ENCODE measurements around the gene SEMA6B. TPM values are rescaled to one million over a fixed set of nuclear protein-coding genes. Genes with fewer than 3 reads are reported as not detected.
A peak's percentile ranks its signal among the peaks of the same experiment; 100 is the strongest.

The SEMA6B gene
- total and polyA plus RNA-seq, 2 of the 8 experiments (the other 6 are each of a cell fraction or from before 2014, with no cell fraction given), result 31.3 to 54.4 TPM

DNA sequence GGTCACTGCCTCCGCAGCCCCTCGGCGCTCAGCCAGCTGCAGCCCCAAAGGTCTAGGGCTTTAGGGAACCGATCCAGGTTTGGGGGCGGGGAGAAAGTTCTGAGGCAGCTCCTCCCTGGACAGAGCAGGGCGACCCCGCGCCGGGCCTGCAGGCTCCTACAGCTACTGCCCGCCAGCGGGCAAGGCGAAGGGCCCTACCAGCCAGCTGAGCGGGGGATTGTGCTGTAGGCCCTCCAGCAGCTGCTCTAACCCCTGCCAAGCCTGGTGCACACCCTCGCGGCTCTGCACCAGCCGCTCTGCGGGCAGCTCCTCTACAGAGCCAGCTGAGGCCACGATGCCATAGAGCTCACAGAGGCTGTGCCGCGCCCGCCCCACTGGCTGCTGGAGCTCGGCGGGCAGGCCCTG is 55.2 kb downstream of the SEMA6B start:
- Histone ChIP-seq H3K27ac (ENCODE audit: low read depth, low read length) (no peak overlapping the region), H3K4me3 (ENCODE audit: extremely low read depth in 1 of 4, insufficient read depth in 2 of 4, low read depth in 3 of 4, low read length in 4 of 4) (no peak overlapping the region), H3K23ac (ENCODE audit: insufficient read length) (no peak overlapping the region), H3K4ac (replicated peaks; ENCODE audit: insufficient read length, low read depth, low read length) (no peak overlapping the region), H3K9me3 (ENCODE audit: insufficient read depth in 2 of 2, low read depth in 1 of 2, low read length in 1 of 2) (no peaks in the 10 kb centered on the region), H3K79me2 (ENCODE audit: control insufficient read depth in 1 of 2, insufficient read depth in 2 of 2, low read length in 2 of 2) (no peaks in the 10 kb centered on the region), H2AK5ac (ENCODE audit: low read depth, low read length) (no peak overlapping the region), H4K20me1 (replicated peaks in 1 of 2; ENCODE audit: control insufficient read depth in 1 of 2, insufficient read depth in 2 of 2, low read length in 2 of 2) (peaks cover 14 to 30% of the 10 kb centered on the region in 2 experiments), H2BK120ac (replicated peaks; ENCODE audit: low read depth, low read length) (no peak overlapping the region), H2BK15ac (ENCODE audit: low read length) (no peak overlapping the region), H4K5ac (ENCODE audit: insufficient read length, low read depth, low read length) (no peak overlapping the region), H2BK12ac (ENCODE audit: low read depth, low read length) (no peak overlapping the region), H3K56ac (replicated peaks; ENCODE audit: insufficient read length, low read depth, low read length) (no peak overlapping the region), H3K14ac (ENCODE audit: insufficient read length) (no peak overlapping the region), H2BK20ac (ENCODE audit: low read length) (no peak overlapping the region), H2BK5ac (ENCODE audit: low read depth, low read length) (no peak overlapping the region), H3K9ac (replicated peaks in 1 of 4; ENCODE audit: extremely low read depth in 1 of 4, low read depth in 3 of 4, low read length in 3 of 4) (no peak overlapping the region), H3K27me3 (replicated peaks in 1 of 4; ENCODE audit: control insufficient read depth in 3 of 4, extremely low read depth in 1 of 4, insufficient read depth in 3 of 4, low read length in 3 of 4) (peaks cover 0 to 7% (median 7%) of the 10 kb centered on the region in 4 experiments; a peak in 3 of 7 replicates), H3K36me3 (ENCODE audit: control insufficient read depth in 2 of 4, insufficient read depth in 4 of 4, low read length in 3 of 4) (peaks cover 3 to 42% (median 9%) of the 10 kb centered on the region in 4 experiments; a peak in 5 of 8 replicates), H2AFZ (ENCODE audit: low read length) (no peak overlapping the region), H4K91ac (replicated peaks; ENCODE audit: insufficient read length, low read length) (no peak overlapping the region), H3K23me2 (ENCODE audit: low read depth, low read length) (no peaks in the 10 kb centered on the region), H4K8ac (ENCODE audit: extremely low read depth, insufficient read depth, low read length) (no peak overlapping the region), H3K4me2 (ENCODE audit: insufficient read depth in 1 of 2, low read depth in 2 of 2, low read length in 2 of 2) (no peak overlapping the region), H3K79me1 (ENCODE audit: low read depth, low read length) (peaks cover 2% of the 10 kb centered on the region; the same call in 1 of the 2 replicates), H3K18ac (ENCODE audit: extremely low read depth, low read length) (no peak overlapping the region), H3K4me1 (replicated peaks in 1 of 4; ENCODE audit: control insufficient read depth in 3 of 4, insufficient read depth in 4 of 4, low read length in 3 of 4) (no peaks in the 10 kb centered on the region)
- WGBS, 2 experiments (ENCODE audit: extremely low coverage in 1 of 2, insufficient coverage in 1 of 2, insufficient read length in 1 of 2, insufficient replicate concordance in 2 of 2, low coverage in 1 of 2, low lambda C conversion rate in 2 of 2, missing lambda C conversion rate in 1 of 2), result 94% methylated on average over 17 of the region's 23 CpGs; no CpG with 5 or more reads in 1 of the 2 experiments
- FAIRE-seq (no peak), DNase-seq (ENCODE audit: low read depth in 1 of 2, low spot score in 2 of 2) (no peak)
- POLR2A ChIA-PET (ENCODE audit: partially characterized antibody), result interaction anchor here (1.7 to 3.5 kb wide), 4 partner anchors 10 to 32 kb away, joined by 4 to 19 read pairs (median 14); partner anchors contain the start of genes HDGFL2 and PLIN4
- CTCF ChIA-PET (ENCODE audit: partially characterized antibody), result interaction anchor here (0.6 to 1.6 kb wide), 5 partner anchors 9 to 27 kb away, joined by 3 to 5 read pairs (median 3); no protein-coding TSS in a partner anchor
- TF ChIP-seq SIN3A (conservative IDR thresholded peaks at IDR 0.05 in 1 of 2, IDR thresholded peaks at IDR 0.05 in 1 of 2; ENCODE audit: low read depth in 1 of 2, low read length in 2 of 2) (no peak), BCL11A (IDR thresholded peaks at IDR 0.05; ENCODE audit: low read depth in 2 of 2, low read length in 2 of 2) (no peak), POLR2AphosphoS5 (IDR thresholded peaks at IDR 0.05; ENCODE audit: low read depth, low read length) (0 out of 2 replicates have a peak, but pooled peaks have one; percentile 11), EP300 (IDR thresholded peaks at IDR 0.05; ENCODE audit: borderline replicate concordance in 1 of 2, low read depth in 2 of 2, low read length in 2 of 2) (no peak), KDM5A (IDR thresholded peaks at IDR 0.05; ENCODE audit: low read length) (no peak), GTF2F1 (IDR thresholded peaks at IDR 0.05; ENCODE audit: borderline replicate concordance, low read depth, low read length) (no peak), EGR1 (IDR thresholded peaks at IDR 0.05; ENCODE audit: borderline replicate concordance, low read depth, low read length) (no peak)

Measured in H1 (cell line).